HCT116 (cell line): ENCODE data around the gene ZFPL1. TPM values are rescaled to one million over a fixed set of nuclear protein-coding genes. Genes with fewer than 3 reads are reported as not detected.

Source experiments
- ATAC-seq: fragments of 200-7000 bp; cut with Tn5 transposase; 2 replicates; pipeline ENCODE4 v1.9.1; 2020; ENCODE audit warnings: mild to moderate bottlenecking, moderate library complexity
- BruUV-seq: library from RNA; stranded (reverse); fragments of 400-500 nt; replicated peaks from 2 replicates; lab custom pipeline; 2021; lab: Mats Ljungman, UMichigan
- CTCF ChIA-PET: fragments of 300-600 bp; sonication (Branson Sonifier 250); formaldehyde crosslinking; loops from one replicate; lab custom pipeline; 2021; ENCODE audit warnings: antibody characterized with exemption; lab: Charles Lee
- POLR2A ChIA-PET: fragments of 300-600, 350-600 bp; sonication (Branson Sonifier 250); formaldehyde crosslinking; loops from one replicate; lab custom pipeline; 2021; ENCODE audit warnings: antibody characterized with exemption; lab: Charles Lee
- RAD21 ChIA-PET, 2 experiments: fragments of 300-600 bp; sonication (Branson Sonifier 250); formaldehyde crosslinking; loops; one replicate each; lab custom pipeline; 2023; ENCODE audit warnings: low total read pairs in 2 of 2; ENCODE audit not compliant: uncharacterized antibody in 2 of 2, unreplicated experiment in 2 of 2, low non-redundant PET in 1 of 2; lab: Charles Lee
- DNase-seq: peaks from one replicate; pipeline ENCODE4 v3.0.0-alpha.2; 2010; ENCODE audit warnings: low read depth, low spot score
- H2AFZ ChIP-seq: fragments of 200-600 bp; shearing (Covaris generic), sonication (generic); 2 replicates; pipeline ENCODE4 v1.6.1; 2017; ENCODE audit warnings: low read depth, mixed run types, mixed read lengths, antibody characterized with exemption, low read length; ENCODE audit not compliant: poor library complexity, severe bottlenecking
- H3K27ac ChIP-seq: 2 replicates; pipeline ENCODE4 v1.5.1; 2012; ENCODE audit warnings: low read depth, low read length
- H3K27me3 ChIP-seq: fragments of 200-600 bp; sonication (generic); 2 replicates; pipeline ENCODE4 v1.6.1; 2016; ENCODE audit warnings: mixed run types, low read length, mixed read lengths; ENCODE audit not compliant: insufficient read depth
- H3K36me3 ChIP-seq, 2 experiments: fragments of 200-500 bp in 1 of 2; fragments of 200-600 bp in 1 of 2; sonication (Bioruptor generic) in 1 of 2; sonication (generic) in 1 of 2; 2 replicates each; pipeline versions ENCODE4 v1.5.1 to v1.6.1; 2014 to 2016; ENCODE audit warnings: low read length in 2 of 2, inconsistent platforms in 1 of 2, mixed read lengths in 1 of 2, mixed run types in 1 of 2; ENCODE audit not compliant: insufficient read depth in 2 of 2, control insufficient read depth in 1 of 2
- H3K4me1 ChIP-seq, 2 experiments: fragments of 200-600 bp in 1 of 2; sonication (generic) in 1 of 2; 2 replicates each; pipeline versions ENCODE4 v1.5.1 to v1.6.1; 2012 to 2017; ENCODE audit warnings: low read length in 2 of 2, inconsistent platforms in 1 of 2, mild to moderate bottlenecking in 1 of 2, mixed read lengths in 1 of 2, mixed run types in 1 of 2, moderate library complexity in 1 of 2; ENCODE audit not compliant: insufficient read depth in 2 of 2, control insufficient read depth in 1 of 2
- H3K4me2 ChIP-seq: fragments of 200-600 bp; sonication (generic); 2 replicates; pipeline ENCODE4 v1.6.1; 2017; ENCODE audit warnings: mixed run types, low read length, mixed read lengths
- H3K4me3 ChIP-seq, 2 experiments: fragments of 200-600 bp in 1 of 2; sonication (generic) in 1 of 2; replicated peaks in 1 of 2; 2 replicates each; pipeline ENCODE4 v1.5.1; 2011 to 2016; ENCODE audit warnings: low read length in 2 of 2, control low read depth in 1 of 2, low read depth in 1 of 2, mild to moderate bottlenecking in 1 of 2, mixed read lengths in 1 of 2, mixed run types in 1 of 2
- H3K79me2 ChIP-seq: fragments of 200-600 bp; sonication (generic); 2 replicates; pipeline ENCODE4 v1.6.1; 2017; ENCODE audit warnings: mild to moderate bottlenecking, mixed run types, low read length, moderate library complexity, mixed read lengths; ENCODE audit not compliant: insufficient read depth
- H3K9ac ChIP-seq: fragments of 200-600 bp; sonication (generic); 2 replicates; pipeline ENCODE4 v1.6.1; 2016; ENCODE audit warnings: low read length, mixed read lengths
- H3K9me2 ChIP-seq: fragments of 200-600 bp; sonication (generic), shearing (Covaris generic); 2 replicates; pipeline ENCODE4 v1.6.1; 2017; ENCODE audit warnings: mixed run types, mild to moderate bottlenecking, moderate library complexity; ENCODE audit not compliant: insufficient read depth
- H3K9me3 ChIP-seq, 2 experiments: fragments of 200-500 bp in 1 of 2; fragments of 200-600 bp in 1 of 2; sonication (Bioruptor generic) in 1 of 2; sonication (generic) in 1 of 2; 2 replicates each; pipeline ENCODE4 v1.6.1; 2014 to 2017; ENCODE audit warnings: low read length in 2 of 2, mixed read lengths in 2 of 2, inconsistent platforms in 1 of 2, low read depth in 1 of 2, mild to moderate bottlenecking in 1 of 2, mixed run types in 1 of 2, moderate library complexity in 1 of 2; ENCODE audit not compliant: control insufficient read depth in 1 of 2, insufficient read depth in 1 of 2
- H4K20me1 ChIP-seq: fragments of 200-600 bp; sonication (generic), shearing (Covaris generic); 2 replicates; pipeline ENCODE4 v1.6.1; 2017; ENCODE audit warnings: mixed run types, mild to moderate bottlenecking, moderate library complexity; ENCODE audit not compliant: insufficient read depth
- ATF3 ChIP-seq: IDR thresholded peaks from 2 replicates; pipeline ENCODE4 v1.6.1; 2012
- CBX3 ChIP-seq: IDR thresholded peaks from 2 replicates; pipeline ENCODE4 v1.6.1; 2012; ENCODE audit warnings: low read depth
- CEBPB ChIP-seq: IDR thresholded peaks from 2 replicates; pipeline ENCODE4 v1.6.1; 2012; ENCODE audit warnings: low read depth
- CTCF ChIP-seq, 3 experiments: fragments of 200-600 bp in 1 of 3; sonication (generic) in 1 of 3; IDR thresholded peaks in 2 of 3; conservative IDR thresholded peaks in 1 of 3; 2 replicates each; pipeline ENCODE4 v1.5.1; 2012 to 2017; ENCODE audit warnings: low read depth in 2 of 3, low read length in 2 of 3, antibody characterized with exemption in 1 of 3, borderline replicate concordance in 1 of 3, control low read depth in 1 of 3, mild to moderate bottlenecking in 1 of 3, mixed read lengths in 1 of 3, mixed run types in 1 of 3, moderate library complexity in 1 of 3; ENCODE audit not compliant: insufficient read depth in 1 of 3
- EGR1 ChIP-seq: IDR thresholded peaks from 2 replicates; pipeline ENCODE4 v1.6.1; 2012; ENCODE audit warnings: low read depth
- EZH2phosphoT487 ChIP-seq: fragments of 200-600 bp; IDR thresholded peaks from 2 replicates; pipeline ENCODE4 v1.6.1; 2018; ENCODE audit warnings: antibody characterized with exemption, borderline replicate concordance
- JUND ChIP-seq: IDR thresholded peaks from 2 replicates; pipeline ENCODE4 v1.6.1; 2012
- POLR2A ChIP-seq: IDR thresholded peaks from 2 replicates; pipeline ENCODE4 v1.7.0; 2011; ENCODE audit warnings: borderline replicate concordance; ENCODE audit not compliant: insufficient read depth, insufficient read length; ENCODE audit errors: extremely low read depth
- REST ChIP-seq: IDR thresholded peaks from 2 replicates; pipeline ENCODE4 v1.6.1; 2012; ENCODE audit warnings: low read depth
- SP1 ChIP-seq: IDR thresholded peaks from 2 replicates; pipeline ENCODE4 v1.6.1; 2012; ENCODE audit warnings: low read depth
- YY1 ChIP-seq: IDR thresholded peaks from 2 replicates; pipeline ENCODE4 v1.6.1; 2011; ENCODE audit warnings: low read length, low read depth, moderate library complexity, mild to moderate bottlenecking; ENCODE audit not compliant: insufficient replicate concordance; ENCODE audit errors: extremely low read depth
- ZFX ChIP-seq: fragments of 450-650 bp; IDR thresholded peaks from 2 replicates; pipeline ENCODE4 v1.6.1; 2017
- intact Hi-C: fragments of 100-400 bp; cut with micrococcal nuclease; formaldehyde crosslinking; loops from 2 replicates; pipeline ENCODE4 v1.10.0; 2022
- total RNA-seq: library from RNA; stranded (reverse); gene quantifications from one replicate; pipeline ENCODE4 v1.2.1, GENCODE V29; 2021; ENCODE audit not compliant: unreplicated experiment

ZFPL1 gene
- total RNA-seq, 1 experiment from 2014 or later: 35.3 TPM

- no peaks in the 10 kb centered on the region for H3K27me3 ChIP-seq
- RAD21 ChIA-PET: no interaction called here
- intact Hi-C loops: no loop called here
- no peaks in the 10 kb centered on the region for H3K9me3 ChIP-seq
- H4K20me1 ChIP-seq: no peaks in the 10 kb centered on the region
- H3K9me2 ChIP-seq: no peaks in the 10 kb centered on the region
- H3K4me3 ChIP-seq: no peak overlapping the region
- no peak overlapping the region for H3K27ac ChIP-seq
- no peak for DNase-seq
- no peak overlapping the region for H3K9ac ChIP-seq
- no peaks in the 10 kb centered on the region for H3K79me2 ChIP-seq
- no peaks in the 10 kb centered on the region for H3K36me3 ChIP-seq
- POLR2A ChIA-PET: no interaction called here
- ATAC-seq: no peak
- TF ChIP-seq ZFX (no peak), SP1 (no peak), CTCF (IDR thresholded peaks at IDR 0.05 in 2 of 3, conservative IDR thresholded peaks at IDR 0.05 in 1 of 3; ENCODE audit: borderline replicate concordance in 1 of 3, insufficient read depth in 1 of 3, low read depth in 2 of 3, low read length in 2 of 3) (no peak), EZH2phosphoT487 (no peak), JUND (no peak), REST (no peak), EGR1 (no peak), ATF3 (no peak), YY1 (no peak), POLR2A (no peak), CBX3 (no peak), CEBPB (no peak)
- CTCF ChIA-PET: no interaction called here
- H3K4me1 ChIP-seq: no peaks in the 10 kb centered on the region
- BruUV-seq: no TSS peak
- no peak overlapping the region for H2AFZ ChIP-seq
- no peak overlapping the region for H3K4me2 ChIP-seq
These were observed 24.5 kb upstream of the ZFPL1 start for GRCh38 chr11:65059523-65059922.
